ENCODE results near the gene SFXN3. TPM values are rescaled to one million over a fixed set of nuclear protein-coding genes. Genes with fewer than 3 reads are reported as not detected.

SFXN3 gene
- total and polyA plus RNA-seq, 2 of the 13 experiments (the other 11 are each of a cell fraction or from before 2014, with no cell fraction given) = 16.8 to 71.5 TPM

DNA sequence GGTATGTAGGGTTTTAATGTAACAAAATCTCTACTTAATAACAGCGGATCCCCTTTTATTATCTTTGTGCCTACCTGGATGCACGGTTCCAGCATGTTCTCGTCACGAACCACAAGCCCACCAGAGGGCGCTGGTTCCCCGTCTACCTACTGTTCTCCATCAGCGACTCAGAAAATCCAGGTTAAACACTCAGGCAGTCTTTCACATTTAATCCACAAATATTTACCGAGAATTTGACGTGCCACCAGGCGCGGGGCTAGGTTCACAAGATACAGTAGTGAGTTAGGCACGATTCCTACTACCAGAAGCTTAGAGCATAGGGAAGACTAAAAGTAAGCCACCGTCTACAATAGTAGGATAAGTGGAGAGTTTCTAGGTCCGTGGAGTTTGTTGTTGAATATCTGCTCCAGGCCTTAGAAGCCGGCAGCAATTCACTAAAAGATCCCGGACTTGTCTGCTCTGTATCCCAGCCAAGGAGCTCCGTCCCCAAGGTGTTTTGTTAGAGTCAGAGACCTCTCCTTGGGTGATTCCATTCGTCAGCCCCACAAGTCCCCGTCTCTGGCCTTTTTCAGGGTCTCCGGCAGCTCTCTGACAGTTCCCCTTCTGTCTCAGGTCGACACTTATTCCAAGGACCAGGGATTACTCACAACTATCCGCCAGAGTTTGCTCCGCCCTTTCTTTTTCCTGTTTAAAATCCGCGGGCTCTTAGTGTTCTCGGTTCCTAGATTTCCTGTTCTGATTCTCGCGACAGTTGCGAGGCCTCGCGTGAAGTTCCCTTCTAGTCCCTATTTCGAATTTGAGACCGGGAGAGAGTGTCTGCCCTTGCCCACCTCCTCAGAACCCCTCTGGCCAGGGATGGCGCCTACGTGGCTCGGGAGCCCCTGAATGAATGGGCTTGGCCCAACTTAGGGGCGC lies 29.3 kb downstream of the SFXN3 start (continued):
- TF ChIP-seq FOXO4 (CRISPR knock-in tag; conservative IDR thresholded peaks at IDR 0.05) (no peak), ZNF703 (CRISPR knock-in tag; IDR thresholded peaks at IDR 0.05; ENCODE audit: borderline replicate concordance) (no peak), HDAC6 (IDR thresholded peaks at IDR 0.05; ENCODE audit: low read depth, low read length) (no peak), RBAK (CRISPR knock-in tag; IDR thresholded peaks at IDR 0.05) (no peak), GFI1 (CRISPR knock-in tag; IDR thresholded peaks at IDR 0.05; ENCODE audit: borderline replicate concordance) (no peak), GRHL1 (CRISPR knock-in tag; conservative IDR thresholded peaks at IDR 0.05) (no peak), PRPF4 (IDR thresholded peaks at IDR 0.05; ENCODE audit: low read depth, low read length, poor library complexity, severe bottlenecking) (no peak), GMEB2 (CRISPR knock-in tag; IDR thresholded peaks at IDR 0.05; ENCODE audit: low read depth) (no peak), ARHGAP35 (CRISPR knock-in tag; IDR thresholded peaks at IDR 0.05; ENCODE audit: borderline replicate concordance) (no peak), ZNF441 (CRISPR knock-in tag; IDR thresholded peaks at IDR 0.05; ENCODE audit: borderline replicate concordance) (no peak), CREM (IDR thresholded peaks at IDR 0.05) (peak; percentile 44), CREM (CRISPR knock-in tag; IDR thresholded peaks at IDR 0.05) (no peak), CEBPB (IDR thresholded peaks at IDR 0.05; ENCODE audit: borderline replicate concordance, low read depth, low read length) (no peak), MEF2D (CRISPR knock-in tag; IDR thresholded peaks at IDR 0.05) (no peak; the same call in 1 of the 2 replicates), ZNF747 (CRISPR knock-in tag; IDR thresholded peaks at IDR 0.05; ENCODE audit: borderline replicate concordance) (peak; percentile 33; the same call in 1 of the 2 replicates), ZNF580 (CRISPR knock-in tag; IDR thresholded peaks at IDR 0.05; ENCODE audit: borderline replicate concordance, low read depth) (no peak)
- TF ChIP-seq, protein P1, sequence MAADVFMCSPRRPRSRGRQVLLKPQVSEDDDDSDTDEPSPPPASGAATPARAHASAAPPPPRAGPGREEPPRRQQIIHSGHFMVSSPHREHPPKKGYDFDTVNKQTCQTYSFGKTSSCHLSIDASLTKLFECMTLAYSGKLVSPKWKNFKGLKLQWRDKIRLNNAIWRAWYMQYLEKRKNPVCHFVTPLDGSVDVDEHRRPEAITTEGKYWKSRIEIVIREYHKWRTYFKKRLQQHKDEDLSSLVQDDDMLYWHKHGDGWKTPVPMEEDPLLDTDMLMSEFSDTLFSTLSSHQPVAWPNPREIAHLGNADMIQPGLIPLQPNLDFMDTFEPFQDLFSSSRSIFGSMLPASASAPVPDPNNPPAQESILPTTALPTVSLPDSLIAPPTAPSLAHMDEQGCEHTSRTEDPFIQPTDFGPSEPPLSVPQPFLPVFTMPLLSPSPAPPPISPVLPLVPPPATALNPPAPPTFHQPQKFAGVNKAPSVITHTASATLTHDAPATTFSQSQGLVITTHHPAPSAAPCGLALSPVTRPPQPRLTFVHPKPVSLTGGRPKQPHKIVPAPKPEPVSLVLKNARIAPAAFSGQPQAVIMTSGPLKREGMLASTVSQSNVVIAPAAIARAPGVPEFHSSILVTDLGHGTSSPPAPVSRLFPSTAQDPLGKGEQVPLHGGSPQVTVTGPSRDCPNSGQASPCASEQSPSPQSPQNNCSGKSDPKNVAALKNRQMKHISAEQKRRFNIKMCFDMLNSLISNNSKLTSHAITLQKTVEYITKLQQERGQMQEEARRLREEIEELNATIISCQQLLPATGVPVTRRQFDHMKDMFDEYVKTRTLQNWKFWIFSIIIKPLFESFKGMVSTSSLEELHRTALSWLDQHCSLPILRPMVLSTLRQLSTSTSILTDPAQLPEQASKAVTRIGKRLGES (CRISPR knock-in tag; IDR thresholded peaks at IDR 0.05; ENCODE audit: borderline replicate concordance) = no peak
